ENCODE measurements around the gene COL6A3. TPM values are rescaled to one million over a fixed set of nuclear protein-coding genes. Genes with fewer than 3 reads are reported as not detected.
"Not testable (repeated sequence)": the region's sequence is repeated elsewhere in the genome, so short reads cannot be mapped to it uniquely, and the experiment has no call there.

Gene COL6A3
- polyA plus RNA-seq, 1 donor (not counting 4 experiments of a cell fraction or from before 2014, with no cell fraction given), result not detected

- H3K4me2 ChIP-seq (ENCODE audit: control insufficient read depth, extremely low read depth, insufficient read depth, low read depth, low read length), result no peak overlapping the region
- H3K9ac ChIP-seq (ENCODE audit: control insufficient read depth, extremely low read depth, insufficient read depth, low read length), result no peak overlapping the region
- FAIRE-seq (no peak), DNase-seq (ENCODE audit: low read depth, low spot score) (no peak)
- no peaks in the 10 kb centered on the region for H3K9me1 ChIP-seq (ENCODE audit: control insufficient read depth, extremely low read depth, insufficient read depth, low read length)
- H2AFZ ChIP-seq (ENCODE audit: control insufficient read depth, low read length), result no peak overlapping the region
- TF ChIP-seq EZH2 (IDR thresholded peaks at IDR 0.05; ENCODE audit: low read length) (no peak), CTCF (optimal IDR thresholded peaks at IDR 0.05 in 1 of 3, IDR thresholded peaks at IDR 0.05 in 1 of 3, conservative IDR thresholded peaks at IDR 0.05 in 1 of 3; ENCODE audit: extremely low read depth in 1 of 3, insufficient read depth in 2 of 3, low read length in 3 of 3) (no peak)
- peaks cover 56% of the 10 kb centered on the region for H3K27me3 ChIP-seq (ENCODE audit: control insufficient read depth, extremely low read depth, insufficient read depth, low read length)
- H4K20me1 ChIP-seq (ENCODE audit: control insufficient read depth, extremely low read depth, insufficient read depth, low read length), result no peaks in the 10 kb centered on the region
- H3K27ac ChIP-seq (ENCODE audit: control insufficient read depth, insufficient read depth, low read length), result no peak overlapping the region
- no peaks in the 10 kb centered on the region for H3K79me2 ChIP-seq (ENCODE audit: control insufficient read depth, insufficient read depth, low read length)
- no peaks in the 10 kb centered on the region for H3K9me3 ChIP-seq (ENCODE audit: control insufficient read depth, low read depth, low read length)
- no peaks in the 10 kb centered on the region for H3K36me3 ChIP-seq (ENCODE audit: control insufficient read depth in 2 of 2, extremely low read depth in 1 of 2, insufficient read depth in 2 of 2, low read length in 2 of 2)
- dilution Hi-C loops (cut with MboI; ENCODE audit: extremely low pct_ligation_motif_present, low sequenced_read_pairs), result no loop called here
- H3K4me3 ChIP-seq (ENCODE audit: control insufficient read depth in 2 of 3, extremely low read depth in 1 of 3, insufficient read depth in 2 of 3, low read depth in 1 of 3, low read length in 3 of 3), result no peak overlapping the region
- peaks cover 22% of the 10 kb centered on the region for H3K4me1 ChIP-seq (ENCODE audit: control insufficient read depth, extremely low read depth, insufficient read depth, low read length)
Observed at GRCh38 chr2:237355701-237356100, 58.3 kb downstream of the COL6A3 start.

- Histone ChIP-seq H3K4me1 (ENCODE audit: control insufficient read depth, extremely low read depth, insufficient read depth, low read length) (peaks cover 22% of the 10 kb centered on the region), H3K27me3 (ENCODE audit: control insufficient read depth, extremely low read depth, insufficient read depth, low read length) (peaks cover 57% of the 10 kb centered on the region), H3K9ac (ENCODE audit: control insufficient read depth, extremely low read depth, insufficient read depth, low read length) (no peak overlapping the region), H3K4me3 (ENCODE audit: control insufficient read depth in 2 of 3, extremely low read depth in 1 of 3, insufficient read depth in 2 of 3, low read depth in 1 of 3, low read length in 3 of 3) (no peak overlapping the region), H4K20me1 (ENCODE audit: control insufficient read depth, extremely low read depth, insufficient read depth, low read length) (no peaks in the 10 kb centered on the region), H3K9me1 (ENCODE audit: control insufficient read depth, extremely low read depth, insufficient read depth, low read length) (no peaks in the 10 kb centered on the region), H3K79me2 (ENCODE audit: control insufficient read depth, insufficient read depth, low read length) (no peaks in the 10 kb centered on the region), H3K36me3 (ENCODE audit: control insufficient read depth in 2 of 2, extremely low read depth in 1 of 2, insufficient read depth in 2 of 2, low read length in 2 of 2) (no peaks in the 10 kb centered on the region), H3K9me3 (ENCODE audit: control insufficient read depth, low read depth, low read length) (no peaks in the 10 kb centered on the region), H2AFZ (ENCODE audit: control insufficient read depth, low read length) (no peak overlapping the region), H3K27ac (ENCODE audit: control insufficient read depth, insufficient read depth, low read length) (no peak overlapping the region), H3K4me2 (ENCODE audit: control insufficient read depth, extremely low read depth, insufficient read depth, low read depth, low read length) (peak overlapping the region; percentile 14)
- dilution Hi-C loops (cut with MboI; ENCODE audit: extremely low pct_ligation_motif_present, low sequenced_read_pairs), result no loop called here
- FAIRE-seq, result peak; percentile 100
- peak; percentile 23 for DNase-seq (ENCODE audit: low read depth, low spot score)
- peak in 2 of 3 experiments; percentile 11 to 13 for TF ChIP-seq CTCF (optimal IDR thresholded peaks at IDR 0.05 in 1 of 3, IDR thresholded peaks at IDR 0.05 in 1 of 3, conservative IDR thresholded peaks at IDR 0.05 in 1 of 3; ENCODE audit: extremely low read depth in 1 of 3, insufficient read depth in 2 of 3, low read length in 3 of 3)
- TF ChIP-seq EZH2 (IDR thresholded peaks at IDR 0.05; ENCODE audit: low read length), result no peak
Observed at GRCh38 chr2:237354892-237355291, 59.1 kb downstream of the COL6A3 start.

- H3K36me3 ChIP-seq (ENCODE audit: control insufficient read depth in 2 of 2, extremely low read depth in 1 of 2, insufficient read depth in 2 of 2, low read length in 2 of 2); H3K4me2 ChIP-seq (ENCODE audit: control insufficient read depth, extremely low read depth, insufficient read depth, low read depth, low read length); FAIRE-seq; DNase-seq (ENCODE audit: low read depth, low spot score); H3K9ac ChIP-seq (ENCODE audit: control insufficient read depth, extremely low read depth, insufficient read depth, low read length); H2AFZ ChIP-seq (ENCODE audit: control insufficient read depth, low read length); H3K79me2 ChIP-seq (ENCODE audit: control insufficient read depth, insufficient read depth, low read length); H3K9me3 ChIP-seq (ENCODE audit: control insufficient read depth, low read depth, low read length); H3K9me1 ChIP-seq (ENCODE audit: control insufficient read depth, extremely low read depth, insufficient read depth, low read length); H3K4me3 ChIP-seq (ENCODE audit: control insufficient read depth in 2 of 3, extremely low read depth in 1 of 3, insufficient read depth in 2 of 3, low read depth in 1 of 3, low read length in 3 of 3); dilution Hi-C loops (cut with MboI; ENCODE audit: extremely low pct_ligation_motif_present, low sequenced_read_pairs); H4K20me1 ChIP-seq (ENCODE audit: control insufficient read depth, extremely low read depth, insufficient read depth, low read length); H3K27ac ChIP-seq (ENCODE audit: control insufficient read depth, insufficient read depth, low read length): not testable (repeated sequence)
- peaks cover 53% of the 10 kb centered on the region for H3K27me3 ChIP-seq (ENCODE audit: control insufficient read depth, extremely low read depth, insufficient read depth, low read length)
- H3K4me1 ChIP-seq (ENCODE audit: control insufficient read depth, extremely low read depth, insufficient read depth, low read length), result peaks cover 22% of the 10 kb centered on the region
Observed at GRCh38 chr2:237354172-237354571, 59.8 kb downstream of the COL6A3 start.
